Measurements from ENCODE around the gene TCIRG1.

The TCIRG1 gene

DNA sequence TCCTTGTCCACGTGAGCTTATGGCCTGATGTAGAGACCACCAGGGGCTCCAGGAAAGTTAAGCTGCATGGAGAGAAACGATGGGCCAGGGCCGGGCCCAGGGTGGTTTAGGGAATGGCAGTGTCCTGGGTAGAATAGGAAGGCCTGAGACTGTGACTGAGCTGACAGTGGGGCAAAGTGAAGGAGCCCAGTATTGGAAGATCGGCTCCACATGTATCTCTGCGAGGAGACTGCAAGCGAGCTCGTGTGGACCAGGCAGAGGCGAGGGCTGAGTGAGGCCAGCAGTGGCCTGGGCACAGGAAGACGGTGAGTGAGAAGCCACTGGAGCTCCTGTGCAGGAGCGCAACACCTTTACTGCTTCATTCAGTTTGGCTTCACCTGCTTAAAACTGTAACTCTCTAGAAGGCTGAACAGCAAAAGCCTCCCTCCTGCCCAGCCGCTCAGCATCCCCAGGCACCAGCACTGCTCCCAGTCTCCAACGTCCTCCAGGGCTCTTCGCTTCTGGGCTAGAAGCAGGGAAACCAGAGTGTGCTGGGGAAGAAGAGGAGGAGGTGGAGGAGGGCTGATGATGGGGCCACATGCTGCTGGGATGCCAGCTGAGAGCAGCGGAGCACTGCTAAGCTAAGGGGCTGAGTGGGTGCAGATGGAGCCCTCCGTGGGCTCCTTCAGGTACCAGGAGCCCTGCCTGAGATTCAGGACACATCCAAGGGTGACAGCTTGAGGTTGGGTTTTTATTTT is 13.5 kb downstream of the TCIRG1 start:
- no peak for DNase-seq

DNA sequence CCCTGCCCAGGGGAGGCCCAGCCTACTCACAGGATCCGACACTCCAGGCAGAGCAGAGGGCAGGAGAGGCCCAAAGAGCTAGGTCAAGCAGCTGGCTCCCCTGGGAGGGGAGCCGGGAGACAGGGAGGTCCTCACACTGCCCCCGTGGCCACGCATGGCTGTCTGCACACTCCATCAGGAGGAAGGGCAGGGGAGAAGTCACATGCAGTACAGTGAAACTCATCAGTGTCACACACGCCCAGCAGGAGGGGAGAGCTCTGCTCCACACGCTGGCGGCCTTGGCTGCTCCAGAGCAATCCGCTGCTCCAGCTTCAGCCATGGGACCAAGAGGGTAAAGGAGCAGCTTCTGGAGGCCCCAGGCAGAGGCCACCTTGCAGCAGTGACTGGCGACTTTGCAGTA is 14.3 kb downstream of the TCIRG1 start:
- no peak for DNase-seq

DNA sequence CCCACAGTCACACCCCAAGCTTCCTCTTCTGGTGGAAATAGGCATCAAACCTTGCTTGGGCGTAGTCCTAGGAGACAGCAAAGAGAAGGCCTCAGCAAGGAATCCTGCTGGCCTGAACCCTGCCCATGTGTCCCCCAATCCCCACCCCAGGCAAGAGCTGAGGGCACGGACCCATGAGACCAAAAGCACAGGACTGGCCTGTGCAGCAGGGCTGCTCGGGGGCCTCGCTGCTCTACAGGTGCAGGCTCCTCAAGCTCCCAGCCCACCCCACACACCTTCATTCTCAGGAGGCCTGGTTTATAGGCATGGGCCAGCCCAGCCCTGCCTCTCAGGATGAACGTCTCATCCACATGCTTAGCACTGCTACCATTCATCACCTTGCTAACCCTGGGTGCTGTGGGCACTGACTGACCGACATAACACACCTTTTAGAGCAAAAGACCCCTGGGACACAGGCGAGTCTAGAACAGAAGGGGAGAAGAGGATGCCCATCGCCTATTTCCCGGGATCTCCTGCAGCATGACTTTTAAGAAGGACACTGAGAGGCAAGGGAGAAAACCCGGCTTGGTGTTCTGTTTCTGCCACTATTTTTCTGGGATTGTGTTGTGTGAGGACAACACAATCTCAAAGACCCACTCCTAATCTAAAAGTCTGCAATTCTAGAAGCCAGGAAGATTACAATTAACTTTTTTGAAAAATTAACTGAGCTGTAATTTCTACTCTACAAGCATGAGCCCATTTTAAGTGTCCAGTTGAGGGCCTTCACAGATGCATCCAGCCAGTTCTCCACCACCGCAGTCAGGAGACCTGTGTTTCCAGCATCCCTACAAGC is 15.4 kb downstream of the TCIRG1 start:
- no peak for DNase-seq

DNA sequence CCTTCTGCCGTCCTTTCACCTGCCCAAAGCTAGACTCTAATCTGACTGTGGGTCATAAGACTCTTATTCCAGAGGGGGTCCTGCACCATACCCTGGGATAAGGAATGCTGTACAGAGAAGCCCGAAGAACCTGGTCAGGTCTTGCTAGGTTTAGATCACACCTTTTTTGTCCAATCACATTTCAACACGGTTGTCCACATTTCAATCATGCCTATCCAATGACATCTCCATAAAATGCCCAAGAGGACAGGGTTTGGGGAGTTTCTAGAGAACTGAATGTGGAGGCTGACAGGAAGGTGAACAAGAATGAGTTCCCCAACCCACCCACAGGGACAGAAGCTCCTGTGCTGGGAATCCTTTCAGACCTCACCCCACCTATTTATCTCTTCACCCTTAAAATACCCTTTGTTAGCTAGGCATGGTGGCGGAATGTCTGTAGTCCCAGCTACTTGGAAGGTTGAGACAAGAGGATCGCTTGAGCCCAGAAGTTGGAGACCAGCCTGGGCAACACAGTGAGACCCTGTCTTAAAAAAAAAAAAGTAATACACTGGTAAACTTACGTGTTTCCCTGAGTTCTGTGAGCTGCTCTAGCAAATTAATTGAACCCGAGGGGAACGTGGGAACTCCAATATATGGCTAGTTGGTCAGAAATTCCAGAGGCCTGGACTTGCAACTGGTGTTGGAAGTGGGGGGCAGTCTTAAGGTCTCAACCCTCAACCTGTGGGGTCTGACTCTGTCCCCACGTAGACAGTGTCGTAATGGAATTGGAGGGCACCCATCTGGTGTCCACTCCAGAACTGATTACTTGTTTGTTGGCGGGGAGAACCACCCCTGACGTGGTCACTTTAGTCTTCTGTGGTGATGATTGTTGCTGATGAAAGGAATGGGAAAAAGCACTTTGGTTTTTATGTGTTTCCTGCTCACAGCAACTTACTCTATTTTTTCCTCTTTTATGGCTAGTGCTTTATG is 17.8 kb downstream of the TCIRG1 start:
- DNase-seq, result no peak

DNA sequence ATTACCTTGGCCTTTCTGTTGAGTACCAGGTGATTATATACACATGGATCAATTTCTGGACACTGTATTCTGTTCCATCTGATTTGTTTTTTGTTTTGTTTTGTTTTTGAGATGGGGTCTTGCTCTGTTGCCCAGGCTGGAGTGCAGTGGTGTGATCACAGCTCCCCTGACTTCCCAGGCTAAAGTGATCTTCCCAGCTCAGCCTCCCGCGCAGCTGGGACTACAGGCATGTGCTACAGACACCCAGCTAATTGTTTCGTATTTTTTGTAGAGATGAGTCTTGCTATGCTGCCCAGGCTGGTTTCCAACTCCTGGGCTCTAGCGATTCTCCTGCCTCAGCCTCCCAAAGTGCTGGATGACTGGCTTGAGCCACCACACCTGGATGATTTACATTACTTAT is 19.0 kb downstream of the TCIRG1 start:
- no peak for DNase-seq

DNA sequence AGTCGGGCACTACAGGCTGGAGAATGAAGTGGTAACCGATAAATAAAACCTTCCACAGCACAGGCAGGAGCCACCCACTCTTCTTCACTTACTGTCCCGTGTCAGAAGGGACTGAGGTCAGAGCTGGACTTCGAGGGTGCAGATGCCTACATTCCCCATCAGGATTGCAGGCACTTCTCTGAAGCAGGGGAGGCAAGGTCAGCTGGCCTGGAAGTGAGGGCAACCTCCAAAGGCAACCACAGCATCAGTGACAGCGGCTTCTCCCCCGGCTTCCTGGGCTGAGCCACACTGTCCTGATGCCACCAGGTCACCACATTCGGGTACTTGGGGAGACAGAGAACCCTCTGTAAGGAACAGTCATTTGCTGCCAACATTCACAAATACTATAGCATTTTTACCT is 22.7 kb downstream of the TCIRG1 start:
- DNase-seq, result no peak

DNA sequence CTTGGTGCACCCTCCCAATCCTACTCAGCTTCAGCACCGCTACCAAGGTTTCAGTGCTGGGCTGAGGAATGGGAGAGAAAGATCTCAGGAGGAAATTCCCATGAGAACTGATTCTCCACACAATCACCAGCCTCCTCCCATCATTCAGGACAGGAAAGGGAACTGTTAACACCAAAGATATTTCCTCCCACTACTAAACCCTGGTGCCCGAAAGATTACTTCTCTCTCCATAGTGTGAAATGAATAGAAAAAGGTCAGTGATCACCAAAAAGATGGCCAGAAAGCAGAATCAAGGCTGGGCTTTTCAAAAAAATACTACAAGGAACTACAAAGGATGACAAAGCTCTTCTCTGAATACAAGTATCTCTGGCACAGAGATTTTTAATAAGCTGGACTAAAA is 26.1 kb downstream of the TCIRG1 start:
- DNase-seq, result no peak

DNA sequence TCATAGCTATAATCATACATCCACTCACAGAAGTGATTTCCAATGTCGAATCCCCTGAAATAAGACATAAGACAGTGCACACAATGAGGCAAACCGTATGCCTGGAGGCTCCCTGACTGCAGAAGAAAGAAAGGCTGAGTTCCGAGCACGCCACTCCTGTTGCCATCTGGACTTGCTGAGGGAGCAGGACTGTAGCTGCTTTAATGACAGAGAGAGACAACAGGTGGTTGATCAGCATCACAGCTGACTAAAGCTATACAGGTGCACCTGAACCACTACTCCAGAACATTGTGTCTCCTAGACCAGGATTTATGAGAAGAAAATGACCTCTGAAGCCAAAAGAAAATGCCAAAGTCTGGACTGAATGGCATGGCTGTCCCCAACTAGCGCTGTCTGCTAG is 27.0 kb downstream of the TCIRG1 start:
- no peak for DNase-seq

DNA sequence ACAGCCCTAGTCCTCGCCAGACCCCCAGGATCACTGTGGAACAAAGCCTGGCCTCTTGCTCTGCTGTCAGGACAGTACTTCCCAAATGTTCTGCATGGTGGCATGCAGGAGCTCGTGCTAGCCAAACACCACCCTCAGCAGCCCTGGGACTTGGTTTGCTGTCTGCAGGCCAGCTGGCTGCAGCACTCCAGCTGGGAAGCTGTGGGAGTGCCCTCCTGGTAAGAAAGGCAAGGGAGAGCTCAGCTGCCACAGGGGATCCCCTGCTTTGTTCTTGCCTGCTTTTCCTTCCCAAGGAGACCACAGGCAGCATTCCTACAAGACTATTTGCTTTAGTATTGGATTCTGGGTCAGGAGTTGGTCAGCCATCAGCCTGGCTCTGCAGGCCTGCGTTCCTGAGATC is 27.9 kb downstream of the TCIRG1 start:
- no peak for DNase-seq

DNA sequence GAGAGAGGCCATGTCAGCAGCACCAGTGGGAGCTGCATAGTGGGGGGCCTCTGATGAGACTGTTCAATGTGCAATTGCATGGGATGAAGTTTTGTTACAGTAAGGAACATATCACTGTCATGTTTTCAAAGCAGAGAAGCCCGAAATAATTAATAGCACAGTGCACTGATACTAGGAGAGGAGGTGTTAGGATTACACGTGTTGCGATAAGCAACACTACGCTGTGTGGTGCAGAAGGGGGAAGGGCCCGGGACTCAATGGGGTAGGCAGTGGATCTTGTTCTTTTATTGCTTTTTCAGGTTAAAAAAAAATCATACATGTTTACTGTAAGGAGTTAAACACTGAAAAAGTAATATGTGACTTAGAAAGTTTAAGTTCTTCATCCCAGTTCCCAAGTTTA is 29.2 kb downstream of the TCIRG1 start:
- no peak for DNase-seq

DNA sequence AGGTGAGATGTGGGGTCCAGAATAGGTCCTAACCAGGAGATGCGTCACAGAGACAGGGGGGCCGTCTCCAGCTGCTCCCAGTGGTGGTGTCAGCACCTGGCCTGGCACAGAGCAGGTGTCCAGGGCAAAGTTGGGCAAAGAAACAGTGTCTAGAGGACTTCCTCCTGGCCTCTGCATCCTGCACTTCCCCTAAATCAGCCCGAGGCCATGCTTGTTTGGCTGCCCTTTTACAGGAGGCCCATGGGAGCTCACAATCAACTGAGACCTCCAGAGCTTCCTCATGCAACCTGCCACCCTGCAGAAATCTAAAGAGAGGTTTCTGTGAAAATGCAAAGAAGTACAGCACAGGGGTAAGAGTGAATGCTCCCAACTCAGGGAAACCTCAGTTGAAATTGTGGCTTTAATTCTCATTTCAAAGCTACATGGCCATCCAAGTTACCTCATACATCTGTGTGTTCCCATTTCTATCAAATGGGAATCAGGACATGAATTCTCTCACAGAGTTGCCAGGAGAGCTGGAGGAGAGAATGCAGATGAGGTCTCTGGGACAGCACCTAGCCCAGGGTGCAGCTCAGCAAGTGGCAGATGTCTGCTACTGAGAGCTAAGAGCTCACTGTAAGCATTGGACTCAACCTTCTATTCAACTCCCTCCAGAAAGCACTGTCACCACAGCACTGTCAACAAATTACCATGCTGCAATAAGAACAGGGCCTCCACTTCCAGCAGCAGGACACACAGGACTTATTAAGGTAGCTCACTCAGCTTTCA is 32.6 kb downstream of the TCIRG1 start:
- DNase-seq, result no peak

DNA sequence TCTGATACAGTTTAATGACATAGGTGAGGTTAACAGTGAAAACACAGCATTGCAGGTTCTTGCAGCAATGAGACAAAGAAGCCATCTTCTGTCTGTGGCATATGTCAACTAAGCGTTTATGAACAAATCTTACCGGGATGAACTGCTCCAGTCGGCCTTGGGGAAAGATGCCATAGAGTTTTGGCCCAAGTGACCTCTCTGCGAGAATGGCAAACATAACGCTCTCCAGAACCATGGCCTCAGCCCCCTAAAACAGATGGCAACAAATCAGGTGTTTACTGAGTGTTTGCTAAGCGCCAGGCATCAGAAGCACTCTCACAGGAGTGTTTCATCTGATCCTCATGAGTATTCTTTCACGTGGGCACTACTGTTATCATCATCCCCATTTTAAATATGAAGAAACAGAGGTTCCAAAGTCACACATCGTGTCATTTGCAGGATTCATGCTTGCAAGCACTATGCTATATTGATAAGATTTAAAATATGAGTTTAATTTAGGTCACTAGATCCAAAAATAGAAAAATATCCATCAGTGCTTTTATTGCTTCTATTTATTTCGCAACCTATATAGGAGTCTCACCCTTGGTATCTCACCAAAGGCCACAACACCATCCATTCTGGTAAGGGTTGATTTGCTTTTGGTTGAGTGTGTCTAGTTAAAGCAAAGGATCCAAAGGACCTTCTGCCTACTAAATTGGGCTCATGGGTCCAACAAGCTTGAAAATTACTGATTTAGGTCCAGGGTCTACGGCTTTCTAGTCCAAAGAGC is 35.9 kb downstream of the TCIRG1 start:
- no peak for DNase-seq

DNA sequence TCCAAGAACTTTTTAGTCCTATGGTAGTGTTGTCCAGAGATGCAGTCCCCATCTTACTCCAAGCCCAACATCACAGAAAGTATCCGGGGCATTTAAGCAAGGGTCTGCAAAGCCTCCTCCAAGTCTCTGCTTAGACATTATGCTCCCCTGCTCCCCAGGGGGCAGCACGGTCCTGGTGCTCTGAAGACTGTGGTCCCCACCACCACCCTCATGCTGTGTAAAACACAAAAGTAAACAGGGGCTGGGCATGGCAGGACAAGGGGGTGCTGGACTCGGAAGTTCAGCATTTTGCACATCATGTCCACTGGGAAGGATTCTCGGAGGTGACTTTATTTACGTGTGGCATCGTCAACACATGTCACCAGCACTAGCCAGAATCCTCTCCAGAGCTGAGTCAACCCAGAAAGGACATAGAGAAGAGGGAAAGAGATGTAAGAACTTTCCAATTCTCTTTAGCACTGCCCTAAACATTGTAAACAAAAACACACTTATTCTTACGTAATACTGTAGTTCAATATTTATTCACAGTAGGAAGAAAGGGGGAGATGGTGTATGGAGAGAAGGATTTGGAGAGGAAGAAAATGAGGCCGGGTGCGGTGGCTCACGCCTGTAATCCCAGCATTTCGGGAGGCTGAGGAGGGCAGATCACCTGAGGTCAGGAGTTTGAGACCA is 37.7 kb downstream of the TCIRG1 start:
- DNase-seq, result no peak

DNA sequence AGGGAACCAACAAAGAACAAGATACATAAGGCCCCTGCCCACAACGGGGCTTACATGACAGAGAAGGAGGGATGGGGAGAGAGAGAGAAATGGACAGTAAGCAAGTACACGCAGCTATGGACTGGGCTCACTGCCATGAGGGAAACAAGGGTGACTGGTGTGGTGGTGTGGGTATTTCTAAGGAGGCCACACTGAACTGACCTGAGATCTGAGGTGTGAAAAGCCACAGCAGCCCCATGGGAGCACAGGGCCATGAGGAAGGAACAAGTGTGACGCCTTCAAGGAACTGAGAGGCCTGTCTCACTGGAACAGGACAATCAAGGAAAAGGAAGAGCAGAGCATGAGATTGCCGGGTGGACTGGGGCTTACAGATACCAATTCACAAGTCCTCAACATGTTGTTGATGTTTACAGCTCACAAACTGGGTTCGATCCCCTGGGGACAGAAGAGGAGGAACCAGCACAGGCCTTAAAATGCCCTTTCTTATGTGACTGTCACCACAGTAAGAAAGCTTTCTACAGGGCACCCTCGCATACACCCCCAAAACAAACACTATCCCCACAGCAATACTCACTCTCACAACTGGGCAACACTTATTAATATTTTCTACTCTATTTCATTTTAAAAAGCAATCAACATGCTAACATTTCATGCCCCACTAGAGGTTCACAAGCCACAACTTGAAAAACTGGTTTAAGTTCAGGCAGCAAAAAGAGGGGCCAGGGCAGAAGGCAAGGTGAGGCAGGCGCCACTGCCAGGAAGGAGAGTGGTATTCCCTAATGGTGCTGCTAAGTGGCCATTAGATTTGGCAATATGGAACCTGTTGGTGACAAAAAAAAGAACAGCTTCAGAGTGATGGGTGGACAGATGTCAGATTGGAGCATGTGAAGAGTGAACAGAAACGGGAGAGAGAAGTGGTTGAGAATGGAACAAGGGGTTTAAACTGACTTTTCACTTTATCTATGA is 39.1 kb downstream of the TCIRG1 start:
- DNase-seq, result no peak

DNA sequence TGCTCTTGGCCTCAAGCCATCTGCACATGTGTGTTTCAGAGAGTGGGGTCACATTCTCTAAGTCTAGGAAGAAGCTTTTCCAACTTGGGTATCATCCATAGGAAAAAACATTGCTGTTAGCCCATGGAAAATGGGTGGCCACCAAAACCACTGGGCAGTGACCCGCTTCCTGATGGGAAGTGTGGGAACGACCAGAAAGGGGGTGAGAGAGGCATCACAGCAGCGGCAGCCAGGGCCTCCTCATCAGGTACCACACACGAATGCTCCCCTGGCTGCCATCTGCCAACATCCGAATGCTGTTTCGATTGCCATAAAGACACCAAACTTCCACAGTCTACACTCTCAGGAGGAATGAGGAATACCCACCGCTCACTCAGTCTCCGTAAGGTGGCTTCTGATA is 42.0 kb downstream of the TCIRG1 start:
- no peak for DNase-seq

DNA sequence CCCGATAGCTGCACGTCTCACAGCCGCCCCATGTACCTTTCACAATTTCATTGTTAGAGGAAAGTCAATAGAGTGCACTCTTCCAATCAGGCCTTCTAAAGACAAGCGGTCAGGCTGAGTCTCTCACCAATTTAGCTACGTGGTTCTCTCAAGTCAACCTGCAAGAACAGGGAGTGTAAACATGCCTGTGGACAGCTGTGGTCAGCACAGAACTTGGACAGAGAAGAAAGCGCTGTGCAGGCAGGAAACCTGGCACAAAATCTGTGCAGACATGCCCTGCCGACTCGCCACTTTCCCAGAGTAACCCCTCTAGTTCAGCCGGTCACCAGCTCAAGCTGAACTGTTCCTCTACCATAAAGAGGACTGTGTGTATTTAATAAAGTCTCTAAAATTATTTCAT is 42.9 kb downstream of the TCIRG1 start:
- no peak for DNase-seq

DNA sequence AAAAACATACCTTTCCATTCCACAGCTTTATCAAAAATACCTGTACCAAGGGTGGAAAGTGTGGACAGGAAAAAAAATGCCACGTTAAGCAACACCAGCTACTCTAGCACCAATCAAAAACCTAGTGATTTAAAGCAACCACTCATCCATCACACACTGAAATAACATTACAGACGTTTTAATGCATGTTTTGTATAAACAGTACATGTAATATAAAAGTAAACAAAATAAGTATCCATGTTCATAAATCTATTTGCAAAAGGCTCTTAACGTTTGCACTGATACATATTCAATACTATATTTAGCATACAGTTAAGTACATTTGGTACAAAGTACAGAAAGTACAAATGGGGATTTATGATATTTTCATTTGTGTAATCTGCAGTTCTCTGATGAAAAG is 43.7 kb downstream of the TCIRG1 start:
- DNase-seq, result no peak

DNA sequence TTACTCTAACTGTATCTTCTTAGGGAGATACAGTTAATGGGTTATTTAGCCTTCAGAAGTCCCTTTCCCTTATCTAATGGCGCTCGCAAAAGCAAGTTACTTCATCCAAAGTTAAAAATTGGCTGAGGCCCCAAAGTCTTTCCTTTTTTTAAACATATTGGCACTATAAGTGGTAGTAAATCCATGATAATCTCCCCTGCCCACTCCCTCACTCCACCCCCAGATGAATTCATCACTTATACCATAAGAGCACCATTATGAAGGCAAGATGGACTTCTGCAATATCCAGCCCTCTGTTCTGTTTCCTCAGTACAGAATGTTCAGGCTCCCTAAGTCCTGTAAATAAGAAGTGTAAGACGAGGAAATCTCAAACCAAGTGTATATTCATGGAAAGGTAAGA is 44.7 kb downstream of the TCIRG1 start:
- no peak for DNase-seq

DNA sequence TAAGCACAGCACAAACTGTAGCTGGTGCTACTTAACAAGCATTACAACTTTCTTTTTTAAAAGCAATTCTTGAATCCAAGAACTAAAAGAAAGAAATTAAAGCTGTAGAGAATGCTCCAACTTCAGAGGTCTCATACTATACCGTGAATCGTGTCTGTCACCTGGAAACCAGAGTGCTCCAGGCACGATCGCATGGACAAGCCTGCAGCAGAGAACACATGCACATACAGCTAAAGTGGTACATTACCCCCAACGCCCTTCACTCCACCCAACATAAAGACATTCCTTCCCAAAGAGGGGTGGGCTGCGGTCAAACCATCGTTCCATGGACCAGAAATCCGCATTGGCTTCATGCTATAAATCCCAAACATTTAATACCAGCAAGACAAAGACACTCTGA is 50.9 kb downstream of the TCIRG1 start:
- DNase-seq, result no peak

DNA sequence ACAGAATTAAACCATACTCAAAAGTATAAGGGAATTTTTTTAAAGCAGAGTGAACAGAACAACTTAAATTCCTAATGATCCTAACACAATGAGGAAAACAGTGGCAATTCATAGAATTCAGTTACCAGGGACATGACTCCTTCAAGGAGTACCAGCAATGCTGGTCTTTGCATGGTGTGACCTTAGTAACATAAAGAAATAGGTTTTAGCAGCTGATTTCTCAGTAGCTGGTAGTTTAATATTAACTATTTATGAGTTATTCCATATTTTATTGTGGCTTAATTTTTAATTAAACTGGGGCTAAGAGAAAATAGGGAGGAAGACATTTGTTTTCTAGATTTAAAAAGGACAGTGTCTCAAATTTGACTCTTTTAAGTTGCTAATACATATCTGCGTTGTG is 51.5 kb downstream of the TCIRG1 start:
- no peak for DNase-seq
